Hepatocyte (in vitro differentiated cells): ENCODE data around the gene MRPL3.

Experiments used
- CTCF ChIP-seq: fragments of 200-600 bp; sonication (generic); IDR thresholded peaks from 2 replicates; pipeline ENCODE4 v1.5.1; 2016; ENCODE audit warnings: antibody characterized with exemption, mild to moderate bottlenecking; ENCODE audit not compliant: poor library complexity
- EZH2 ChIP-seq: fragments of 200-600 bp; sonication (generic); IDR thresholded peaks from 2 replicates; pipeline ENCODE4 v1.6.1; 2016; ENCODE audit warnings: antibody characterized with exemption, mild to moderate bottlenecking, borderline replicate concordance
- EZH2phosphoT487 ChIP-seq: fragments of 200-600 bp; sonication (generic); IDR thresholded peaks from one replicate; pipeline ENCODE4 v1.6.1; 2018; ENCODE audit warnings: antibody characterized with exemption, mild to moderate bottlenecking, low read depth, moderate library complexity; ENCODE audit not compliant: unreplicated experiment, severe bottlenecking

GRCh38 chr3:131503320-131503635 is 507 bp upstream of the MRPL3 start:
- TF ChIP-seq CTCF, result no peak
- no peak for TF ChIP-seq EZH2phosphoT487
- no peak for TF ChIP-seq EZH2
